COLO668 (cell line): ENCODE measurements around the gene NECTIN3.

Experiments used
- DNase-seq: peaks from one replicate; lab custom pipeline; 2025; ENCODE audit not compliant: unreplicated experiment; lab: John Stamatoyannopoulos, UW

NECTIN3 gene

DNA sequence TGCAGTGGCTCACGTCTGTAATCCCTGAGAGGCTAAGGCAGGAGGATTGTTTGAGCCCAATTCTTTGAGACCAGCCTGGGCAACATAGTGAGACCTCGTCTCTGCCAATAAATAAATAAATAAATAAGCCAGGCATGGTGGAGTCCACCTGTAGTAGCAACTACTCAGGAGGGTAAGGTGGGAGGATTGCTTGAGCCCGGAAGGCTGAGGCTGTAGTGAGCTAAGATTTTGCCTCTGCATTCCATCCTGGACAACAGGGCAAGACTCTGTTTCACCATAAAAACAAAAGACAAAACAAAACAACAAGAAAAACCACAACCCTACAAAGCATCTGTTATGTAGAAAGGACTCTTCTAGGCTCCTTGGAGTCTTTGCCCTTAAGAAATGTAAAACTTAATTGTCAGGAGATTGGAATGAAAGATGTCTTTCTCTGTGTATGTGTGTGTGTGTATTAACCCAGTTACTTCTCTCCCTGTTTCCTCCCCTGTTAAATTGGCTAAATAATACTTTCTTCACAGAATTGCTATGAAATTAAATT is 9.5 kb downstream of the NECTIN3 start:
- no peak for DNase-seq

- no peak for DNase-seq
Measured at GRCh38 chr3:111084911-111085310, 13.3 kb downstream of the NECTIN3 start.

GRCh38 chr3:111087924-111088469 is 16.4 kb downstream of the NECTIN3 start:
- no peak for DNase-seq

DNA sequence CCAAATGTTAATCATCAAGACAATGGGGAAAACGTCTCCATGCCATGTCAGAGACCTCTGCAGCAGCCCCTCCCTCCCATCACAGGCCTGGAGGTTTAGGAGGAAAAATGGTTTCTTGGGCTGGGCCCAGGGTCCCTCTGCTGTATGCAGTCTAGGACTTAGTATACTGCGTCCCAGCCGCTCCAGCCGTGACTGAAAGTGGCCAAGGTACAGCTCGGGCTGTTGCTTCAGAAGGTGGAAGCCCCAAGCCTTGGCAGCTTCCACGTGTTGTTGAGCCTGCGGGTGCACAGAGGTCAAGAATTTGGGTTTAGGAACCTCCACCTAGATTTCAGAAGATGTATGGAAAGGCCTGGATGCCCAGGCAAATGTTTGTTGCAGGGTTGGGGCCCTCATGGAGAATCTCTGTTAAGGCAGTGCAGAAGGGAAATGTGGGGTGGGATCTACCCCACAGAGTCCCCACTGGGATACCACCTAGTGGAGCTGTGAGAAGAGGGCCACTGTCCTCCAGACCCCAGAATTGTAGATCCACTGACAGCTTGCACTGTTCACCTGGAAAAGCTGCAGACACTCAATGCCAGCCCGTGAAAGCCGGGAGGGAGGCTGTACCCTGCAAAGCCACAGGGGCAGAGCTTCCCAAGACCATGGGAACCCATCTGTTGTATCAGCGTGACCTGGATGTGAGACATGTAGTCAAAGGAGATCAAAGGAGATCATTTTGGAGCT is 25.0 kb downstream of the NECTIN3 start:
- no peak for DNase-seq

DNA sequence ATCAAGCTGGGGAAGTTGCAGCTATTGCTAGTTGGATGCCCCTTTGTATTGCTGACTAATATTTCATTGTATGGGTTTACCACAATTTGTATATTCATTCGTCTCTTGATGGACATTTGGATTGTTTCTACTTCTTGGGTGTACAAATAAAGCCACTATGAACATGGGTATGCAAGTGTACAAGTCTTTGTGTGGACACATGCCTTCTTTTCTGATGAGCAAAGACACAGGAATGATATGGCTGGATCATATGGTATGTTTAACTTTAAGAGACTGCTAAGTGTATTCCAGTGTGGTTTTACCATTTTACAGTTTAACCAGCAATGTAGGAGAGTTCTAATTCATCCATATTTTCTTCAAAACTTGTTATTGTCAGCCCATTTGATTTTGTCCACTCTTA is 32.2 kb downstream of the NECTIN3 start:
- DNase-seq = no peak

DNA sequence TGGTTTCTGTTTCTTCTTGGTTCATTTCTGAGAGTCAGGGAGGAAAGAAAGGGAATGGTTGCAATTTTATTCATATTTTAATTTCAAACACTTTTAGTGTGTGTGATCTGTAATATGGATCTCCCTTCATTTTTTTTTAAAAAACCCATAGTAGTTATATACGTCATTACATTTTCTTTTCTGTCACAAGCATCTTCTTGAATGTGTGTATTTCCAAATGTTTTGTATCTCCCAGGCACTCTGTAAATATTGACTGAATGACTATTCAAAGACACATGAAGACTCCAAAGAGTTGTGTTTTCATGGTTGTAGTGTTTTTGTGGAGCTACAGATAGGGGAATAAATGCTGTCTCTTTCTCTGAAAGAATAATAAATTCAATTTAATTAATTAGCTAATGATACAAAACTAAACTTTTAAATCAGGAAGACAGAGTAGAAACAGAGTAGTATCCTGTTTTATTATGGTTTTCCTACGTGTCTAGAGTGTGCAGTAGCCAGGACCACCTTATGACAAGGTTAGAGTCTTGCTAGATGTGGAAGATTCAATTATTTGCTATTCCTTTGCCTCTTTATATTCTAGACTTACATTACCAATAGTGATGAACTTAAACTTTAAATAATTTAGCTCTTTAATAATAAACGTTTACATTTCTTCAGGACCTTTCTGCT is 35.5 kb downstream of the NECTIN3 start:
- no peak for DNase-seq

- no peak for DNase-seq
Measured at GRCh38 chr3:111107662-111108035, 36.0 kb downstream of the NECTIN3 start.

GRCh38 chr3:111112913-111113312 is 41.3 kb downstream of the NECTIN3 start:
- DNase-seq = no peak

DNA sequence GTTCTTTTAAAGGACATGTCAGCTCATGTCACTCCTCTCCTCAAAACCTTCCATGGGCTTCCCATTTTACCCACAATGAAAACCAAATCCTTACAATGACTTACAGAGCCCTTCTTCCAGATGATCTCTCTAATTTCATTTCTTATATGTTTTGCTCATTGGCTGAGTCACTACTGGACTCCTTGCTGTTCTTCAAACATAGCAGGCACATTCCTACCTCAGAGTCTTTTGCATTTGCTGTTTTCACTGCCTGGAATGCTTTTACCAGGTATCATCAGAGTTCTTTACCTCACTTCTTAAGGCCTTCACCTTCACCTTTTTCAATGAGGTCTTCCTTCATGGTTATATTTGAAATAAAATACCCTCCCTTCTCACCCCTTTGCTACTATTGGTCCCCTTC is 57.3 kb downstream of the NECTIN3 start:
- DNase-seq = no peak

- DNase-seq = no peak
Measured at GRCh38 chr3:111130827-111131226, 59.2 kb downstream of the NECTIN3 start.

DNA sequence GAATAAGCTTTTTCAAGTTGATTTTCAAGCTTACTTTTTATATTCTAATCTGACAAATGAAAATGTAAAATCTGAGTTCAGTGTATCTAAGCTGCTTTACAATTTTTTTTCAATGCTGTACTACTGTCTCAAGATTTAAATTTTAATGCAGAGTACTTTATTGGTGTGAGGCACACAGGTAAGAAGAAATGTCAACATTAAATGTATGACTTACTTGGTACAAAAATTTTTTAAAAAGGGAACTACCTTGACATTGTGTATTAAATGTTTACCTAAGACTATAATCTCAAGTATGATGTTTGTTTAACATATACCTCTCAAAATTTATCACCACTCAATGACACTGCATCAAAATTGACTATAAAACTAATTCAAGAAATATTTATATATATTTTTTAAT is 62.7 kb downstream of the NECTIN3 start:
- DNase-seq = no peak

- no peak for DNase-seq
Measured at GRCh38 chr3:111151438-111151837, 79.8 kb downstream of the NECTIN3 start.

- no peak for DNase-seq
Measured at GRCh38 chr3:111152496-111152895, 80.9 kb downstream of the NECTIN3 start.

- no peak for DNase-seq
Measured at GRCh38 chr3:111156517-111156916, 84.9 kb downstream of the NECTIN3 start.

GRCh38 chr3:111159391-111159790 is 87.8 kb downstream of the NECTIN3 start:
- no peak for DNase-seq

DNA sequence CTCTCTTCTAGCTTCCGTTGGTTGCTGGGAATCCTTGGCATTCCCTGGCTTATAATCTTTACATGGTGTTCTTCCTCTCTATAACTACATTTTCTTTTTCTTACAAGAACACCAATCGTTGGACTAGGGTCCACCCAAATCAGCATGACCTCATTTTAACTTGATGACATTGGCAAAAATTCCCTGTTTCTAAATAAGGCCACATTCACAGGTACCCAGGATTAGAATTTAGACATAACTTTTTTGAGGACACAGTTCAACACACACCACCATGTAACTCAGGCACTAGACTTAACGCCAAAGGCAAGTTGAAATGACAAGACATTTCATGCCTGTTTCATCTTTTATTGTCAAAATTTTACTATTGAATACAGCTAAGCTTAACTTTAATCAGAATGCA is 93.0 kb downstream of the NECTIN3 start:
- no peak for DNase-seq

- no peak for DNase-seq
Measured at GRCh38 chr3:111165411-111165810, 93.8 kb downstream of the NECTIN3 start.

GRCh38 chr3:111173328-111173900 is 101.8 kb downstream of the NECTIN3 start:
- no peak for DNase-seq

GRCh38 chr3:111173906-111174305 is 102.3 kb downstream of the NECTIN3 start:
- DNase-seq = no peak

DNA sequence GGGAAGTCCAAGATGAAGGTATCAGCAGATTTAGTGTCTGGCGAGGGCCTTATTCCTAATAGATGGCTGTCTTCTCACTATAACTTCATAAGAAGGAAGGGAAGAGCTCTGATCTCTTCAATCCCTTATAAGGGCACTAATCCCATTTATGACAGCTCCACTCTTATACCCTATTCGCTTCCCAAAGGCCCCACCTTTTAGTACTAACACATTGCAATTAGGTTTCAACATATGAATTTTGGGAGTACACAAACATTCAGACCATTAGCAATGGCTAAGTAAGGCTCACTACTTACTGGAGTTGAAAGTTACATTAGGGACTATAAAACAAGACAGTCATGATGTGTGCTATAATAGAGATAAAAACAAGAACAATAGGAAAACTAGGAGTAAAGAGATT is 118.9 kb downstream of the NECTIN3 start:
- no peak for DNase-seq

DNA sequence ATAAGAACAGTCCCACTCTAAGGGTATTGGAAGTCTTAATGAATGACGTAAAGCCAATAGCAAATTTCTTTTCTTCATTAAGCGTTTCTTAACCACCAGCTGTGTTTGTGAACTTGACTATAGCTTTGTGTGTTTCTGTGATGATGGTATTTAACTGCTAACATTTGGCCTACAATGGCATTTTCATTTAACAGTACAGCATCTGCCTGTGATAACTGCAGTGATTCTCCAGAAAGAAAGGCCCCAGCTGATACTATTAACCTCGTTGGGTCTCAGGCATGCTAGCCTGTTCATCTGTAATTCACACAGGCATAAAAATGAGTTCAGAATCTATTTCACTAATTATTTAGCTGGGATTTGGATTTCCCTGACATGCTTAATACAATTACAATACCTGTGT is 121.9 kb downstream of the NECTIN3 start:
- no peak for DNase-seq

GRCh38 chr3:111194048-111194447 is 122.4 kb downstream of the NECTIN3 start:
- DNase-seq = no peak
